ENCODE measurements around the gene ADAMTS18. TPM values are rescaled to one million over a fixed set of nuclear protein-coding genes. Genes with fewer than 3 reads are reported as not detected.
A peak's percentile ranks its signal among the peaks of the same experiment; 100 is the strongest.

Gene ADAMTS18
- total RNA-seq, 6 experiments from 2014 or later: not detected

GRCh38 chr16:77236063-77236511 is 198.7 kb downstream of the ADAMTS18 start:
- H3K4me3 ChIP-seq: no peak overlapping the region
- intact Hi-C loops (cut with DNase I): loop anchor here (5.0 kb wide), 1 partner anchor 346 kb away; no protein-coding TSS in a partner anchor

GRCh38 chr16:77234611-77235010 is 200.2 kb downstream of the ADAMTS18 start:
- ATAC-seq (no peak), DNase-seq (no peak)
- no peak for TF ChIP-seq POLR2A (IDR thresholded peaks at IDR 0.05)
- H3K27me3 ChIP-seq: no peaks in the 10 kb centered on the region
- H3K9me3 ChIP-seq: no peaks in the 10 kb centered on the region
- 18% methylated on average over 11 of the region's 11 CpGs for WGBS (ENCODE audit: insufficient coverage, low coverage, low lambda C conversion rate, missing lambda C conversion rate)
- no peak overlapping the region for H3K4me3 ChIP-seq
- no peaks in the 10 kb centered on the region for H3K36me3 ChIP-seq
- no peak overlapping the region for H3K27ac ChIP-seq
- H3K4me1 ChIP-seq: no peaks in the 10 kb centered on the region
- intact Hi-C loops (cut with DNase I): loop anchor here (5.0 kb wide), 1 partner anchor 348 kb away; no protein-coding TSS in a partner anchor

More at GRCh38 chr16:77236063-77236511, 198.7 kb downstream of the ADAMTS18 start:
- H3K27me3 ChIP-seq: no peaks in the 10 kb centered on the region
- 2% methylated on average over 17 of the region's 21 CpGs for WGBS (ENCODE audit: insufficient coverage, low coverage, low lambda C conversion rate, missing lambda C conversion rate)
- DNase-seq (peak; percentile 87 to 90 (median 88)), ATAC-seq (peak; percentile 100)
- H3K9me3 ChIP-seq: no peaks in the 10 kb centered on the region
- no peak overlapping the region for H3K27ac ChIP-seq
- H3K4me1 ChIP-seq: no peaks in the 10 kb centered on the region
- TF ChIP-seq POLR2A (IDR thresholded peaks at IDR 0.05) (no peak), CTCF (IDR thresholded peaks at IDR 0.05) (peak; percentile 99 to 100 (median 100))
- H3K36me3 ChIP-seq: no peaks in the 10 kb centered on the region

GRCh38 chr16:77233799-77234519 is 200.9 kb downstream of the ADAMTS18 start:
- no peak overlapping the region for H3K4me3 ChIP-seq
- 52% methylated on average over 9 of the region's 9 CpGs for WGBS (ENCODE audit: insufficient coverage, low coverage, low lambda C conversion rate, missing lambda C conversion rate)
- H3K27me3 ChIP-seq: no peaks in the 10 kb centered on the region
- no peak overlapping the region for H3K27ac ChIP-seq
- no peaks in the 10 kb centered on the region for H3K9me3 ChIP-seq
- H3K36me3 ChIP-seq: no peaks in the 10 kb centered on the region
- ATAC-seq (no peak), DNase-seq (no peak)
- intact Hi-C loops (cut with DNase I): no loop called here
- TF ChIP-seq CTCF (IDR thresholded peaks at IDR 0.05): no peak
- TF ChIP-seq POLR2A (IDR thresholded peaks at IDR 0.05): no peak
- no peaks in the 10 kb centered on the region for H3K4me1 ChIP-seq

Other genes starting within 250 kb of the ADAMTS18 start
- 10 to 100 TPM; 16.6 to 30.1 (median 27.3) TPM for gene MON1B, start 243.8 kb downstream of the ADAMTS18 start, total RNA-seq
- gene SYCE1L, start 235.6 kb downstream of the ADAMTS18 start, total RNA-seq: 1 to 10 TPM in 5 of 6 experiments, not detected in 1; 1.1 to 2.2 (median 1.4) TPM